Activated T-helper 1 cell treated with anti-CD3 and anti-CD28 coated beads, Interleukin-12 subunit alpha, Interleukin-12 subunit beta, Interleukin-2, Interleukin-4 antibody, amounts not matched to agents 30 ng/mL and 10 ng/mL and 1 ng/mL, durations not matched to agents 14 hours and 24 hours and 36 hours (primary cell): ENCODE data around the gene UBQLN4. TPM values are rescaled to one million over a fixed set of nuclear protein-coding genes. Genes with fewer than 3 reads are reported as not detected.
A peak's percentile ranks its signal among the peaks of the same experiment; 100 is the strongest.

Experiments
- DNase-seq: peaks from one replicate; pipeline ENCODE4 v3.0.0; 2021; ENCODE audit warnings: low spot score
- H3K27ac Mint-ChIP-seq: one replicate; pipeline ENCODE4 v1.8.0; 2021; ENCODE audit warnings: mild to moderate bottlenecking, mixed read lengths
- H3K27me3 Mint-ChIP-seq: one replicate; pipeline ENCODE4 v1.8.0; 2022; ENCODE audit warnings: mild to moderate bottlenecking, moderate library complexity, mixed read lengths; ENCODE audit not compliant: insufficient read depth
- H3K36me3 Mint-ChIP-seq: one replicate; pipeline ENCODE4 v1.8.0; 2021; ENCODE audit warnings: low read depth, mixed read lengths
- H3K4me1 Mint-ChIP-seq: one replicate; pipeline ENCODE4 v1.8.0; 2021; ENCODE audit warnings: low read depth, mixed read lengths
- H3K4me3 Mint-ChIP-seq: one replicate; pipeline ENCODE4 v1.8.0; 2021; ENCODE audit warnings: mild to moderate bottlenecking, moderate library complexity, mixed read lengths
- H3K9me3 Mint-ChIP-seq: one replicate; pipeline ENCODE4 v1.8.0; 2021; ENCODE audit warnings: mixed read lengths
- intact Hi-C: fragments of 100-400 bp; cut with micrococcal nuclease; formaldehyde crosslinking; loops from one replicate; pipeline ENCODE4 v1.15.1; 2024
- total RNA-seq: library from RNA; stranded (reverse); gene quantifications from 2 replicates; pipeline ENCODE4 v1.2.3, GENCODE V29; 2022

UBQLN4 gene
- 59.5 and 64.5 TPM in 2 replicates for total RNA-seq

DNA sequence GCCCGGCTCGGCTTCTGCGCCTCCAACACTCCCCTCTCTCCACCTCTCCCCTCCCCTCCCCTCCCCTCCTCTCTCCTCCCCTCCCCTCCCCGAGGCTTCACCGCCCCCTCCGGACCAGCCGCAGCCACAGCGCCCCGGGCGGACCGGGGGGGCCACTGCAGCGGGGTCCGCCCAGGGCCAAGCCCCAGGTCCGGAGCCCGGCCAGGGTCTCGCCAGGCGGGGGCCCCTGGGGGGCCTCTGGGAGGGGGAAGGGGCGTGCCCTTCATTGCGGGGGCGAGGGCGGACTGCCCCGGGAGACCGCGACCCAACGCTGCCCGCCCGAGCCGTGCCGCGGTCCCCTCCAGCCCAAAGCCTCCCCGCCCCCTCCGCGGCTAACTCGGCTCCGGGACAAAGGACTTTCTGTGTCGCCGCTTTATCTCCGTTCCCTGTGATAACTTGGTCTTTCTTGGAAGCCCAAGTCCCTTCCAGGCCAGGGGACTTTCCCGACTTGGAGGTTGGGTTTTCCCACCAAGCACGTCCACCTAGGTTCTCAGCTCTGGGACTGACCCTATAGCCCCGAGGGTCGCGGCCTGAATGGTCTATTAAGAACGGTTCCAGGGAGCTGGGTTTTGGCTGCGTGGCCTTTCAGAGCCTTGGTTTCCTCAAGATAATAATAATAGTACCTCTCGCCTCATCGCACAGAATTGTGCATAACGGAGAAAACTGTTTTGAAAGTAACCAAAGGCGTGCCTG, at the start of gene UBQLN4:
Gene UBQLN4, minus strand, starts transcription at position 31 of the 732 bp plus-strand sequence. CDS start 97 bp downstream, outside the sequence.
- H3K9me3 Mint-ChIP-seq = no peaks in the 10 kb centered on the region
- no peaks in the 10 kb centered on the region for H3K27me3 Mint-ChIP-seq
- H3K4me1 Mint-ChIP-seq = peaks cover 33% of the 10 kb centered on the region
- H3K27ac Mint-ChIP-seq = peak within 1 kb of the TSS; percentile 94
- peaks cover 30% of the 10 kb centered on the region for H3K36me3 Mint-ChIP-seq
- peak; percentile 80 for DNase-seq
- intact Hi-C loops = loop anchor here (1.0 to 10.0 kb wide), 16 partner anchors 11 to 779 kb away; partner anchors contain the start of genes ARHGEF2, CCT3, CLK2 and HCN3
- H3K4me3 Mint-ChIP-seq = peak within 1 kb of the TSS; percentile 96

DNA sequence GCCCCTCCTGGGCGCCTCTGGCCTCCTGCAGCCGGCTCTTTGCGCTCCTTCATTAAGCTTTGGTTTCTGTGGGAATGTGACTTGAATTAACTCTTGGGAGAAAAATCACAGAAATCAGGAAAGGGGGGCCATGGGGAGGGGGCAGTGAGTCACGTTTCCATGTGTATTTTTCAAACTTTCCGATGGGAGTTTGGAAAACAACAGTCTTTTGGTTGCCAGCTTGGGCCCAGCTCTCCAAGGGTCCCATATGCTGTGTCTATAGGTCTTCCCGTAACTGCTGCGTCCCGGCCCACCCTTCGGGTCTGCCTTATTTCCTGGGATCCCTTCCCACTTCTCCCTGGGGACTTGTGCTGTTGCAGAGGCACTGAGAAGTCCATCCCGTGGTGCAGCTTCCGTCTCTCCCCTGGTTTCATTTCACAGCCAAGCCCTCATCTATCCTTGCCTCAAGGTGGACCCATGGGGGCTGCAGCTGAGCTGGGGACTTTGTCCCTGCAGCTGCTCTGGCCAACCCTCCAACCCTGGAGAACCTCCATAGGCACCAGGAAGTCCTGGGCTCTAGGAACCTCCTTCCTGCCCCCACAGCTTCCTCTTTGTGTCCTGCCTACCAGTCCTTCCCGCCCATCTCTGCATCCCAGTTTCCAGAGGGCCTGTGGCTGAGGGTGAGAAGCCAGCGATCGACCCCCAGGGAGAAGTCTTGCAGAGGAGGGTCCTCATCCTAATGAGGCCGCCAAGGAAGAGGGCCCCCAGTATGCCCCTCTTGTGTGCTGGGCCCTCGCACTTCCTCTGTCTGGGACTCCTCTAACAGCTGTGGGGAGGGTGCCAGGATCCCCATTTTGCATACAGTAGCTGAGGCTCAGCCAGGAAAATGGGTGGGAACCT, 49.3 kb upstream of the UBQLN4 start:
- Mint-ChIP-seq H3K4me1 (peaks cover 62% of the 10 kb centered on the region), H3K27me3 (peaks cover 23% of the 10 kb centered on the region), H3K36me3 (peaks cover 4% of the 10 kb centered on the region), H3K27ac (peak overlapping the region; percentile 47), H3K9me3 (no peaks in the 10 kb centered on the region), H3K4me3 (no peak overlapping the region)
- intact Hi-C loops = no loop called here
- no peak for DNase-seq

DNA sequence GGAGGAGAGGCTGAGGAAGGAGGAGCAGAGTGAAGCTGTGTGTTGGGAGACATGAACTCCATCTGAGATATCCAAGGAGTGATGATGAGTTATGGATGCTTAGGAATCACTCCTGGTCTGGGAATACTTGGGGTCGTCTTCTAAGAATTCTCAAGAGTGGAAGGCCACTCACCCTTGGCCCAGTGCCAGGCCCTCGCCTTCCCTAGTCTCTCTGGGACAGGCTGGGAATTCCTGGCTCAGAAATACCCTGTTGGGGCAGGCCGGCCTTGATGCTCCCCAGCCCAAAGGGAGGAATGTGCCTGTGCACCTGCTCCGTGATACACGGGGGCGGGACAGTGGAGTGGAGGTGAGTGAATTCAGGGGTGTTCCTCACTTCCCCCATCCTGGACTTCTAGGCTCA, 48.3 kb upstream of the UBQLN4 start:
- Mint-ChIP-seq H3K27ac (no peak overlapping the region), H3K27me3 (peaks cover 23% of the 10 kb centered on the region), H3K36me3 (peaks cover 4% of the 10 kb centered on the region), H3K9me3 (no peaks in the 10 kb centered on the region), H3K4me1 (peaks cover 64% of the 10 kb centered on the region), H3K4me3 (no peak overlapping the region)
- intact Hi-C loops = no loop called here
- DNase-seq = no peak

GRCh38 chr1:156100205-156100995, 46.8 kb upstream of the UBQLN4 start:
- Mint-ChIP-seq H3K27me3 (peaks cover 23% of the 10 kb centered on the region), H3K4me1 (peaks cover 63% of the 10 kb centered on the region), H3K9me3 (no peaks in the 10 kb centered on the region), H3K27ac (peak overlapping the region; percentile 24), H3K4me3 (no peak overlapping the region), H3K36me3 (peaks cover 3% of the 10 kb centered on the region)
- intact Hi-C loops = no loop called here
- no peak for DNase-seq

DNA sequence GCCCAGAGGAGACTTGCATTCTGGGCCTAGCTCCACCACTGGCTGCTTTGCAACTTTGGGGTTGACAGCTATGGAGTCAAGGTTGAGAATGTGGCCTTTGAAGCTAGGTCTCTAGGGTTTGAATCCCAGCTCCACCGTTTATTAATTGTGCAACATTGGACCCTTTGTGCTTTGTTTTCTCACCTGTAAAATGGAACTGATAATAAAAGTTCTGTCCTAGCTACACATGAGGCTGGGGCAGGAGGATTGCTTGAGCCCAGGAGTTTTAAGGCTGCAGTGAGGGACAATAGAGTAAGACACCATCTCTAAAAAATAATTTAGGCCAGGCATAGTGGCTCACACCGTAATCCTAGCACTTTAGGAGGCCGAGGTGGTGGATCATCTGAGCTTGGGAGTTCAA, 45.7 kb upstream of the UBQLN4 start:
- no peak overlapping the region for H3K27ac Mint-ChIP-seq

DNA sequence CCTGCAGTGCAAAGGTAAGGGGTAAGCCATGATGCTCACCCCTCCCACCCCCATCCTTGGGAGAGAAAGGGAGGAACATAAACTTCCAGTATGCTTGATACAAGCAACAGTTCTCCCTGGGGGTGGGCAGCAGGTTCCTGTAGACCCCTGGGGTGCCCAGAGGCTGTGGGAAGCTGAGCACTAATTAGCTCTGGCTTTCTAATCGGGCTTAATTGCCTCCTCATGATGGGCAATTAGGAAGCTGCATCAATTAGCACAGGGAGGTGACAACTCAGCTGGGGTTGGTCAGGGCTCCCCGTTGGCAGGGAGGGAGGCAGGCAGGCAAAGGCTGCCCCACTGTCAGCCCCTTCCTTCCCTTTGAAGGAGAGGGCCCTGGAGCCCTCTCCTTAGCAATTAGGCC, 45.2 kb upstream of the UBQLN4 start:
- H3K4me3 Mint-ChIP-seq = no peak overlapping the region
- peaks cover 47% of the 10 kb centered on the region for H3K4me1 Mint-ChIP-seq
- H3K36me3 Mint-ChIP-seq = peaks cover 3% of the 10 kb centered on the region
- peaks cover 28% of the 10 kb centered on the region for H3K27me3 Mint-ChIP-seq
- no peaks in the 10 kb centered on the region for H3K9me3 Mint-ChIP-seq
- DNase-seq = no peak
- intact Hi-C loops = loop anchor here (1.0 kb wide), 2 partner anchors 16 to 44 kb away; partner anchors contain the start of genes LAMTOR2 and LMNA
- H3K27ac Mint-ChIP-seq = peak overlapping the region; percentile 88

More for the DNA sequence above, 45.7 kb upstream of the UBQLN4 start:
- Mint-ChIP-seq H3K4me1 (peaks cover 52% of the 10 kb centered on the region), H3K4me3 (no peak overlapping the region), H3K27me3 (peaks cover 25% of the 10 kb centered on the region), H3K9me3 (no peaks in the 10 kb centered on the region), H3K36me3 (peaks cover 3% of the 10 kb centered on the region)
- intact Hi-C loops = no loop called here
- no peak for DNase-seq

GRCh38 chr1:156097499-156098178, 44.0 kb upstream of the UBQLN4 start:
- intact Hi-C loops = loop anchor here (1.0 kb wide), 7 partner anchors 9 to 126 kb away; partner anchors contain the start of genes LAMTOR2 and LMNA
- DNase-seq = peak; percentile 30
- H3K9me3 Mint-ChIP-seq = no peaks in the 10 kb centered on the region
- peaks cover 43% of the 10 kb centered on the region for H3K4me1 Mint-ChIP-seq
- peaks cover 3% of the 10 kb centered on the region for H3K36me3 Mint-ChIP-seq
- peak overlapping the region; percentile 88 for H3K27ac Mint-ChIP-seq
- peak overlapping the region; percentile 19 for H3K4me3 Mint-ChIP-seq
- H3K27me3 Mint-ChIP-seq = peaks cover 25% of the 10 kb centered on the region

GRCh38 chr1:156096640-156097391, 43.2 kb upstream of the UBQLN4 start:
- H3K27ac Mint-ChIP-seq = peak overlapping the region; percentile 88

GRCh38 chr1:156095906-156096508, 42.4 kb upstream of the UBQLN4 start:
- H3K36me3 Mint-ChIP-seq = peaks cover 3% of the 10 kb centered on the region
- intact Hi-C loops = loop anchor here (1.0 kb wide), 1 partner anchor 34 kb away; no protein-coding TSS in a partner anchor
- H3K4me1 Mint-ChIP-seq = peaks cover 43% of the 10 kb centered on the region

More at GRCh38 chr1:156096640-156097391, 43.2 kb upstream of the UBQLN4 start:
- H3K27me3 Mint-ChIP-seq = peaks cover 25% of the 10 kb centered on the region
- peak; percentile 82 for DNase-seq
- peaks cover 43% of the 10 kb centered on the region for H3K4me1 Mint-ChIP-seq
- H3K4me3 Mint-ChIP-seq = peak overlapping the region; percentile 23
- H3K36me3 Mint-ChIP-seq = peaks cover 3% of the 10 kb centered on the region
- intact Hi-C loops = loop anchor here (1.0 kb wide), 6 partner anchors 9 to 126 kb away; no protein-coding TSS in a partner anchor
- no peaks in the 10 kb centered on the region for H3K9me3 Mint-ChIP-seq

GRCh38 chr1:156091610-156092009, 38.0 kb upstream of the UBQLN4 start:
- Mint-ChIP-seq H3K36me3 (no peaks in the 10 kb centered on the region), H3K9me3 (no peaks in the 10 kb centered on the region), H3K27me3 (peaks cover 31% of the 10 kb centered on the region), H3K27ac (no peak overlapping the region), H3K4me1 (peaks cover 11% of the 10 kb centered on the region), H3K4me3 (no peak overlapping the region)
- DNase-seq = no peak
- intact Hi-C loops = no loop called here

More at GRCh38 chr1:156095906-156096508, 42.4 kb upstream of the UBQLN4 start:
- peak overlapping the region; percentile 88 for H3K27ac Mint-ChIP-seq
- DNase-seq = no peak
- H3K4me3 Mint-ChIP-seq = no peak overlapping the region
- no peaks in the 10 kb centered on the region for H3K9me3 Mint-ChIP-seq
- H3K27me3 Mint-ChIP-seq = peaks cover 22% of the 10 kb centered on the region

GRCh38 chr1:156090840-156091188, 37.2 kb upstream of the UBQLN4 start:
- intact Hi-C loops = loop anchor here (1.0 kb wide), 3 partner anchors 39 to 228 kb away; no protein-coding TSS in a partner anchor
- DNase-seq = peak; percentile 76
- Mint-ChIP-seq H3K27ac (no peak overlapping the region), H3K27me3 (peaks cover 39% of the 10 kb centered on the region), H3K4me3 (no peak overlapping the region), H3K9me3 (no peaks in the 10 kb centered on the region), H3K36me3 (no peaks in the 10 kb centered on the region), H3K4me1 (peaks cover 3% of the 10 kb centered on the region)
